Cardiac fibroblast (primary cell): ENCODE data around the gene LCN2.

Experiments
- DNase-seq, 2 donors: peaks; one replicate each; pipeline versions ENCODE4 v3.0.0 to v3.0.0-alpha.2; 2010; ENCODE audit warnings: low read depth in 2 of 2
- H3K4me3 ChIP-seq, 2 donors: replicated peaks in 1 of 2; 1 replicate in 1 of 2; 2 replicates in 1 of 2; pipeline ENCODE4 v1.5.1; 2011; ENCODE audit warnings: low read depth in 2 of 2, low read length in 2 of 2, mild to moderate bottlenecking in 2 of 2, moderate library complexity in 1 of 2
- CTCF ChIP-seq: IDR thresholded peaks from one replicate; pipeline ENCODE4 v1.5.1; 2011; ENCODE audit warnings: low read depth, mild to moderate bottlenecking, low read length, inconsistent platforms

Gene LCN2

GRCh38 chr9:128153060-128153946, 4.0 kb downstream of the LCN2 start:
- no peak for TF ChIP-seq CTCF
- no peak overlapping the region for H3K4me3 ChIP-seq
- no peak for DNase-seq

DNA sequence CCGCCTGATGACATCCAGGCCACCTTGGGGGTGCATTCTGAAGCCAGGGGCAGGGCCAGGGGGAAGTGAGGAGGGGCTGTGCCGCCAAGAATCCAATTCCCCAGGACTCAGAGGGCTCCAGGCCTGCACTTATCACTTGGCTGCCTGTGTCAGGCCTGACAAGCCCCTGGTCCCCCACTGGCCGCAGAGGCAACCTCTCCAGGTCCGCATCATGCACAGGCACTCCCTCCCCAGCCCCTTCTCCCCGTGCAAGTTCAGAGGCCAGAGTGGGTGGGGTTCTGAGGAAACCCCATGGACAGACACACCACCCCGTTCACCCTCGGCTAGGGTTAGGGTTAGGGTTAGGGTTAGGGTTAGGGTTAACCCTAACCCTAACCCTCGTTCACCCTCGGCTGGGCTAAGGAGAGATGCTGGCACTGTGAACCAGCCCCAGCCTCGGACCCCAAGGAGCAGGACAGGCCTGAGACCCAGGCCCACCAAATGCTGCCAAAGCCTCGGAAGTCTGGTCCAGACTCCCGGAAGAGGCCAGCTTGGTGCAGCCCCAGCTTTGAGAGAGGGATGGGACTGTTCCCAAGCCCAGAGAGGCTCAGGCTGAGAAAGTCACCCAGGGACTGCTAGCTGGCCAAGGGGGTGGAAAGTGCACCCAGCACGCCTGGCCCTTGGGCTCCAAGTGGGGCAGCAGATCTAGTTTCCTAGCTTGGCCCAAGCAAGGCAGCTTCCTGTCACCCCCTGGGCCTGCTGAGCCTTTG, 4.9 kb downstream of the LCN2 start:
- TF ChIP-seq CTCF = no peak
- no peak overlapping the region for H3K4me3 ChIP-seq
- no peak for DNase-seq

DNA sequence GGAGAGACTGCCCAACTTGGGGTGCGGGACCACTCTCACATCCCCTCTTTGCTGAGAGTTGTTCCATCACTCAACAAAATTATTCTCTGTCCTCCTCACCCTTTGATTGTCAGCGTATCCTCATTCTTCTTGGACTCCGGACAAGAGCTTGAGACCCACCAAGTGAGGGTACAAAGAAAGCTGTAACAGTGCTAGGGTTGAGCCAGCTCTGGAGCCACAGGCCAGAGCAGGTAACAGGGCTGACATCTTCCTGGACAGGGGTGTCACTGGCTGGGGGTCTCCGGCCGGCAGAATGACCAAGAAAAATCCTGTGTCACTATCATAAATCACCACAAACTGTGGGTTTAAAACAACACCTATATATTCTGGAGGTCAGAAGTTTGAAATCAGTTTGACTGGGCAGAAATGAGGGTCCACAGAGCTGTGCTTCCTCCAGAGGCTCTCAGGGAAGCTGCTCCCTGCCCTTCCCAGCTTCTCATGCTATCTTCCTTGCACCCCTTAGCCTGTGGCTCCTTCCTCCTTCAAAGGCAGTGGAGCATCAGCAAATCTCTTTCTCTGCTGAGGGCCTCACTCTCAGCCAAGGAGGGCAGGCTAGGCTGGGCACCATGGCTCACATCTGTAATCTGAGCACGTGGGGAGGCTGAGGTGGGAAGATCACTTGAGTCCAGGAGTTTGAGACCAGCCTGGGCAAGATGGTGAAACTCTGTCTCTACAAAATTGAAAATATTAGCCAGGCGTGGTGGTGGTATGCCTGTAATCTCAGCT, 6.7 kb downstream of the LCN2 start:
- DNase-seq = no peak
- H3K4me3 ChIP-seq = no peak overlapping the region
- TF ChIP-seq CTCF = no peak

DNA sequence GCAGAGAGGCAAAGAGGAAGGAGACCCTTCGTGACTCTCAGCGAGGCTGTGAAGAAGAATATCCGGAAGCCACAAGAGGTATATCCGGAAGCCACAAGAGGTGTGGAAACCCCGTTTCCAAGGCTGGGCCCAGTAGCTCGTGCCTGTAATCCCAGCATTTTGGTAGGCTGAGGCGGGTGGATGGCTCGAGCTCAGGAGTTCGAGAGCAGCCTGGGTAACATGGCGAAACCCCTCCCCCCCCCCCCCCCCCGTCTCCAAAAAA, 10.2 kb downstream of the LCN2 start:
- no peak for TF ChIP-seq CTCF
- peak overlapping the region; percentile 47 to 53 for H3K4me3 ChIP-seq
- no peak for DNase-seq

- peak; percentile 90 to 96 for DNase-seq
- TF ChIP-seq CTCF = no peak
- H3K4me3 ChIP-seq = peak within 1 kb of the TSS; percentile 81 to 82
Observed at GRCh38 chr9:128159784-128160602, 10.7 kb downstream of the LCN2 start, which contains the start of gene BBLN. BBLN (plus strand) TSS chr9:128160265; CDS start chr9:128160408, 143 bp downstream.

DNA sequence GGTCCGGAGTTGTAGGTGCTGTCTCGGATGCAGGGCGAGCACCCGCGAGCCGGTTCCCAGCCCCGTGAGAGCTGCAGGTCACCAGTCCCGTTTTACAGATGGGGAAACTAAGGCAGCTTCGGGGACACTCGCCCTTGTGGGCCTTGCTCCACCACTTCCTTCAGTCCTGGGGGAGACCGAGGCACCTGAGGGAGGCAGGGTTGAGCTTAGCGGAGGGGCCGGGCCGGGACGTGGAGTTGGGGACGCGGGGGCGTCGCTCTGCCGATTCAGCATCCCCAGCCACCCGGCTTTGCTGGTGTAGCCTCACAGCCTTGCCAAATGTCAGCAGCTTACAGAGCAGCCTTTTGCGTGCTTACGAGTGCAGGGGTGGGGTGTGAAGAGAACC, 11.3 kb downstream of the LCN2 start:
- peak in 1 of 2 donors; percentile 24 for DNase-seq
- H3K4me3 ChIP-seq = peak overlapping the region; percentile 81 to 82
- TF ChIP-seq CTCF = no peak
